Activated T-cell treated with anti-CD3 and anti-CD28 coated beads, Interleukin-2, amount 50 U/mL, for 24 hours (primary cell): Measurements from ENCODE around the gene RTP1.
"Not testable (repeated sequence)": the region's sequence is repeated elsewhere in the genome, so short reads cannot be mapped to it uniquely, and the experiment has no call there.

ENCODE experiments used
- DNase-seq: peaks from one replicate; pipeline ENCODE4 v3.0.0-alpha.2; 2020
- H3K27ac Mint-ChIP-seq: 2 replicates; pipeline ENCODE4 v1.8.0; 2020; ENCODE audit warnings: mild to moderate bottlenecking, mixed read lengths
- H3K27me3 Mint-ChIP-seq: 2 replicates; pipeline ENCODE4 v1.8.0; 2020; ENCODE audit warnings: mixed read lengths
- H3K36me3 Mint-ChIP-seq: 2 replicates; pipeline ENCODE4 v1.8.0; 2020; ENCODE audit warnings: low read depth, mixed read lengths
- H3K4me1 Mint-ChIP-seq: 2 replicates; pipeline ENCODE4 v1.8.0; 2020; ENCODE audit warnings: low read depth, mixed read lengths
- H3K4me3 Mint-ChIP-seq: 2 replicates; pipeline ENCODE4 v1.8.0; 2020; ENCODE audit warnings: mild to moderate bottlenecking, moderate library complexity, mixed read lengths
- H3K9me3 Mint-ChIP-seq: 2 replicates; pipeline ENCODE4 v1.8.0; 2020; ENCODE audit warnings: mixed read lengths

The RTP1 gene, protein sequence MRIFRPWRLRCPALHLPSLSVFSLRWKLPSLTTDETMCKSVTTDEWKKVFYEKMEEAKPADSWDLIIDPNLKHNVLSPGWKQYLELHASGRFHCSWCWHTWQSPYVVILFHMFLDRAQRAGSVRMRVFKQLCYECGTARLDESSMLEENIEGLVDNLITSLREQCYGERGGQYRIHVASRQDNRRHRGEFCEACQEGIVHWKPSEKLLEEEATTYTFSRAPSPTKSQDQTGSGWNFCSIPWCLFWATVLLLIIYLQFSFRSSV

DNA sequence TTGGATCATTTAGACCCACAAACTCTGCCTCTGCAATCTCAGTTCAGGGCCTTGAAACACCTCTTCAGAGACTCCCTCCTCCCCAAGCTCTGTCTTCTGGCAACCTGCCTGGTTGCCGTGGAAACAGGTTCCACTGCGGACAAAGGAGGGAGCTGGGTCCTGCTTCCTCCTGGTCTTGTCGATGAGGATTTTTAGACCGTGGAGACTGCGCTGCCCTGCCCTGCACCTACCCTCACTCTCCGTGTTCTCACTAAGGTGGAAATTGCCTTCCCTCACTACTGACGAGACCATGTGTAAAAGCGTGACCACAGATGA is at the start of gene RTP1:
RTP1 (plus strand) TSS at position 152 of the 315 bp plus-strand sequence; CDS start at position 182, 30 bp downstream.
- Mint-ChIP-seq H3K36me3 (no peaks in the 10 kb centered on the region), H3K27me3 (peaks cover 17% of the 10 kb centered on the region), H3K27ac (no peak within 1 kb of the TSS), H3K9me3 (no peaks in the 10 kb centered on the region), H3K4me1 (no peaks in the 10 kb centered on the region), H3K4me3 (no peak within 1 kb of the TSS)
- DNase-seq = no peak

DNA sequence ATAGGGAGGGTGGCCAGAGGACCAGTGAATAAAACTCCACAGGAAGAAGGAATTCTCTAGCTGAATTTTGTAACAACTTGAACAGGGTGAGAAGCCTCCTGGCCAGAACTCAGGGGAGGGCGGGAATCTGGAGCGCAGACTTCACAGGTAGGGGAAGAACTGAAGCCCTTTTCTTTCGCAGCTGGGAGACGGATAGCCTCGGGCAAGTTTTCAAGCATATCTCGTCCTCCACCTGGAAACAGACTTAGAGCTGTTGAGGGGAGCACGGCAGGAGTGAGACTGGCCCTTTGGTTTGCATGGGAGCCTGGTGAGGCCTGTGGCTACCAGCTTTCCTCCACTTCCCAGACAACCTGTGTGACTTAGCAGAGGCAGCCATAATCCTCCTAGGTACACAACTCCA is 47.1 kb upstream of the RTP1 start:
- H3K27me3 Mint-ChIP-seq = peaks cover 3% of the 10 kb centered on the region

DNA sequence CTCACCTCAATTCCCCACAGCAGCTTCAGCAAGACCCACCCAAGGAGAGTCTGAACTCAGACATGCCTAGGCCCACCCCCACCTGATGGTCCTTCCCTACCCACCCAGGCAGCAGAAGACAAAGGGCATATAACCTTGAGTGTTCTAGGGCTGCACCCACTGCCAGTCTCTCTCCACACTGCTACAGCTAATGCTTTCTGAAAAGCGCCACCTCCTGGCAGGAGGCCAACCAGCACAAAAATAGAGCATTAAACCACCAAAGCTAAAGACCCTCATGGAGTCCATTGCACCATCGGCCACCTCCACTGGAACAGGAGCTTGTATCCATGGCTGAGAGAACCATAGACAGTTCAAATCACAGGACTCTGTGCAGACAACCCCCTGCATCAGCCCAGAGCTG is 46.7 kb upstream of the RTP1 start:
- peaks cover 2% of the 10 kb centered on the region for H3K36me3 Mint-ChIP-seq
- DNase-seq = peak; percentile 76
- H3K27ac Mint-ChIP-seq = no peak overlapping the region
- H3K9me3 Mint-ChIP-seq = peaks cover 4% of the 10 kb centered on the region
- H3K4me3 Mint-ChIP-seq = no peak overlapping the region
- peaks cover 3% of the 10 kb centered on the region for H3K27me3 Mint-ChIP-seq
- peaks cover 1% of the 10 kb centered on the region for H3K4me1 Mint-ChIP-seq

More for the DNA sequence above, 47.1 kb upstream of the RTP1 start:
- peaks cover 2% of the 10 kb centered on the region for H3K36me3 Mint-ChIP-seq
- no peak for DNase-seq
- no peak overlapping the region for H3K4me3 Mint-ChIP-seq
- H3K4me1 Mint-ChIP-seq = peaks cover 1% of the 10 kb centered on the region
- peaks cover 4% of the 10 kb centered on the region for H3K9me3 Mint-ChIP-seq
- no peak overlapping the region for H3K27ac Mint-ChIP-seq

DNA sequence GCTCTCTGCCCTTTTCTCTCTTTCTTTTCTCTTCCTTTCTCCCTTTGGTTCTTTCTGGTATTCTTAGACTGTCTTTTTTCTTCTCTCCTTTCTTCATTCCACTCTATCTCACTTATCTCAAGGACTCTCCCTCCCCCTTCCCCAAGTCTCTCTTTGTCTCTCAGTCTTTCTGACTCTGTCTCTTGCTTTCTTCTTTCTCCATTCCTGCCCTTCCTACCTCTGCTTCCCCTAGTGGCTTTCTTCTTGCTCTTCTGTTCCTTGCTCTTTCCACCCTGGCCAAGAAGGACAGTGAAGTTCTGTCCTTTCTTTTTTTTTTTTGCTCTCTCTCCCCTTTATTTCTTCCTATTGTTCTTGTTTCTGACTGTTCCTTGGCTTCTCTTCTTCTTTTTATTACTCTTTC is 35.7 kb upstream of the RTP1 start:
- no peaks in the 10 kb centered on the region for H3K36me3 Mint-ChIP-seq
- H3K27me3 Mint-ChIP-seq = no peaks in the 10 kb centered on the region
- peaks cover 2% of the 10 kb centered on the region for H3K4me1 Mint-ChIP-seq
- H3K4me3 Mint-ChIP-seq = no peak overlapping the region
- DNase-seq = no peak
- H3K27ac Mint-ChIP-seq = no peak overlapping the region
- peaks cover 2% of the 10 kb centered on the region for H3K9me3 Mint-ChIP-seq

DNA sequence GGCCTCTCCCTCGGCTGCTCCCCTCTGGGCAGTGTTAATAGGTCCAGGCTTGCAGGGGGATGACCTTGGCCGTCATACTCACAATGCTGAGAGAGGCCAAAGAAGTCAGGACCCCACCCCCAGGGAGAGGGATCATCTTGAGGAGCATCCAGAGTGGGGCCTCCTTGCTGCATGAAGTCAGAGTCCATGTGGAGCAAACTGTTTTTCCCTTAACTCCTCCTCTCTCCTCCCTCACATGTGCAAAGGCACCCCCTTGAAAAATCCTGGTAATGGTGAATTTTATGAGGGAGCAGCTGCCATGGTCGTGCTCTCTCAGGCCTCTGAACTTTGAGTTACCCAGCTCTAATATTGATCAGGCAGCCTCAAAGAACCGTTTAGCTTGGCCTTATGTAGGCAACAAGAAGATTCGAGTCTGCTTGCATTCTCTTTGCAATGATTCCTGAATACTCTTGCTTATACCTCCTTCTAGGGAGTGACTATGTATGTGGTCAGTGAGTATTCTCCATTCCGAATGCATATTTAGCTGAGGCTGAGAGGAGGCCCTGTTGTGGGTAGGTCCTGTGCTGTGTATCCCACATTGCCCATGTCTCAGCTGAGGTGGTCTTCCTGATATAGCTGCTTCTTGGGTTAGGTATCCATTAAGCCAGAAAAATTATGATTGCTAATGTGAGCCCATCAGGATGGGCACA is 34.9 kb upstream of the RTP1 start:
- H3K4me3 Mint-ChIP-seq = no peak overlapping the region
- H3K27ac Mint-ChIP-seq = no peak overlapping the region
- no peaks in the 10 kb centered on the region for H3K36me3 Mint-ChIP-seq
- H3K9me3 Mint-ChIP-seq = peaks cover 2% of the 10 kb centered on the region
- no peak for DNase-seq
- no peaks in the 10 kb centered on the region for H3K27me3 Mint-ChIP-seq
- peaks cover 2% of the 10 kb centered on the region for H3K4me1 Mint-ChIP-seq

DNA sequence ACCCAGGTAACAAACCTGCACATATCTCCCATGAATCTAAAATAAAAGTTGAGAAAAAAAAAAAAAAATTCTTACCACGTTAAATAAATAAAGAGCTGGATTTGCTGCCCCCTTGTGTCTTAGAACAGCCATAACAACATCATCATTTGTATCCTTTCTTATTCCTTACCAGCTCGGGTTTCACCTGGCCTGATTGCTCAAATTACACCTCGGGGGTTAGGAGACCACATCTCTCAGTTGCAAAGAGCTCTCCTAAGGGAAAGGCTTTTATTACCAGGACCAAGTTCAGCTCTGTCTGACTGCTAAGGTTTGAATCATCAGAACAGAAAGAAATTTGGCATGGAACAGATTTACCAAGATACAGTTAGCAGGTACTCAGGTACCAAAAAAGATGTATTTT is 32.1 kb upstream of the RTP1 start:
- H3K4me1 Mint-ChIP-seq = peaks cover 5% of the 10 kb centered on the region
- no peaks in the 10 kb centered on the region for H3K36me3 Mint-ChIP-seq
- H3K4me3 Mint-ChIP-seq = no peak overlapping the region
- no peaks in the 10 kb centered on the region for H3K27me3 Mint-ChIP-seq
- no peak overlapping the region for H3K27ac Mint-ChIP-seq
- H3K9me3 Mint-ChIP-seq = no peaks in the 10 kb centered on the region
- no peak for DNase-seq

DNA sequence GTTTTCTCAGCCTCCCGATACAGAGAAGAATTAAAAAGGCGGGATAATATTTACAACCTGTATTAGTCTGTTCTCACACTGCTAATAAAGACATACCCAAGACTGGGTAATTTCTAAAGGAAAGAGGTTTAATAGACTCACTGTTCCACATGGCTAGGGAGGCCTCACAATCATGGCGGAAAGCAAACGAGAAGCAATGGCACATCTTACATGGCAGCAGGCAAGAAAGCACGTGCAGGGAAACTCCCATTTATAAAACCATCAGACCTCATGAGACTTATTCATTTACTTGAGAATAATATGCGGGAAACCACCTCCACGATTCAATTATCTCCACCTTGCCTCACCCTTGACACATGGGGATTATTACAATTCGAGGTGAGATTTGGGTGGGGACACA is 30.5 kb upstream of the RTP1 start:
- Mint-ChIP-seq H3K27me3 (no peaks in the 10 kb centered on the region), H3K4me1 (peaks cover 10% of the 10 kb centered on the region), H3K36me3 (no peaks in the 10 kb centered on the region), H3K9me3 (no peaks in the 10 kb centered on the region), H3K27ac (no peak overlapping the region), H3K4me3 (no peak overlapping the region)
- DNase-seq = no peak

DNA sequence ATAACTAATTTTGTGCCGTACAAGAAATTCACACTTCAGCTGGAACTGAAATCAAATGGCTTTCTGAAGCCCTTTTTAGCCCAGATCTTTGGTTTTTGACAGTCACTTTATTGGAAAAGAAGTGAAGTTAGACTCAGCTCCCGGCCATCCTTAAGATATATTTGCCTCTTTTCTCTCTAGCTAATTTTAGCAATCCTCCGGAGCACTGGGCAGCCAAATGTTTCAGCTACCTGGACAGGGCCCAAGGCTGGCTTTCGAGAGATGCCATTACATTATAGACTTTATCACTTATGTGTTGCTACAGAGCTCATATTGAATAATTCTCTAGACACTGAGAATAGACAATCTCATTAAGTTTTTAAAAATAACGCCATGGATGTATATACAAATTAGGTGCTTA is 29.5 kb upstream of the RTP1 start:
- H3K4me1 Mint-ChIP-seq = peaks cover 10% of the 10 kb centered on the region
- no peaks in the 10 kb centered on the region for H3K36me3 Mint-ChIP-seq
- H3K27me3 Mint-ChIP-seq = no peaks in the 10 kb centered on the region
- no peak overlapping the region for H3K4me3 Mint-ChIP-seq
- DNase-seq = no peak
- no peaks in the 10 kb centered on the region for H3K9me3 Mint-ChIP-seq
- no peak overlapping the region for H3K27ac Mint-ChIP-seq

DNA sequence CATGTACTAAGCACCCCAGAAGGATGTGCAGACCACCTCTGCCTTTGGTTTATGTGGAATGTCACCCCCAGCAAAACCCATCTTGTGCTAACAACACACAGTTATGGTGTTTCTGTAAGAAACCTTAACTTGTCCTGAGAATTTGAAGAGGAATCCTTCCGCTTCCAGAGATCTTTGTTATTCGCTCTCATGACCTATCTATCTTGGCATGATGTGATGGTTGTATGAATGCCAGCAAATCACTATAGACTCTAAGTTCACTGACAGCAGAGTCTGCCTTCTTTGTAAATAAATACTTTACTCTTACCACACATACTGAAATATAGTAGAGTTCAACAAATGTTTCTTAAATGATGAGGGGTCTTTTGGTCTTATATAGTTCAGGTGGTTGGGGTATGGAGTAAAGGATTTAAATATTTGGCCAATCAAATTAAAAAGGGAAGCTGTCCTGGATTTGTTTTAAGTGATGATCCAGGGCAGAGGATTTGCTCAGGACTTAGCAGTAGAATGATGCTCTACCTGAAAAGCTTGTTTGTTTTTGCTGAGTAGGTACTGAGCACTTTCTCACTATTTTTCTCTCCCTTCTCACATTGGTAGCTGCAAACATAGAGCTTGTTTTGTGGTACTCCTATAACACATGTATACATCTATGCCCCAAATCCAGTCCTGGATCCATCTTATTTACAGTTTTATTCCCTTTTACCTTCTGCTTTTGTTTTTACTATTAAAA is 27.9 kb upstream of the RTP1 start:
- no peaks in the 10 kb centered on the region for H3K27me3 Mint-ChIP-seq
- DNase-seq = no peak
- H3K4me3 Mint-ChIP-seq = no peak overlapping the region
- no peak overlapping the region for H3K27ac Mint-ChIP-seq
- H3K9me3 Mint-ChIP-seq = no peaks in the 10 kb centered on the region
- H3K4me1 Mint-ChIP-seq = peaks cover 10% of the 10 kb centered on the region
- H3K36me3 Mint-ChIP-seq = no peaks in the 10 kb centered on the region

DNA sequence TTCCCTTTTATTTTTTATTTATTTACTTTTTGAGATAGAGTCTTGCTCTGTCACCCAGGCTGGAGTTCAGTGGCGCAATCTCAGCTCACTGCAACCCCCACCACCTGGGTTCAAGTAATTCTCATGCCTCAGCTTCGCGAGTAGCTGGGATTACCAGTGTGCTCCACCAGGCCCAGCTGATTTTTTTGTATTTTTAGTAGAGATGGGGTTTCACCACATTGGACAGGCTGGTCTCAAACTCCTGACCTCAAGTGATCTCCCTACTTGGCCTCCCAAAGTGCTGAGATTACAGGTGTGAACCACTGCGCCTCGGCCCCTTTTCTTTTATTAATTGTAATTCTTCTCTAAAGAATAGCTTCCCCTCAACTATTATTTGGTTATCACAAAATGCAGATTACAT is 26.4 kb upstream of the RTP1 start:
- not testable (repeated sequence) for H3K27me3 Mint-ChIP-seq, DNase-seq, H3K9me3 Mint-ChIP-seq, H3K27ac Mint-ChIP-seq, H3K36me3 Mint-ChIP-seq, H3K4me1 Mint-ChIP-seq, H3K4me3 Mint-ChIP-seq

DNA sequence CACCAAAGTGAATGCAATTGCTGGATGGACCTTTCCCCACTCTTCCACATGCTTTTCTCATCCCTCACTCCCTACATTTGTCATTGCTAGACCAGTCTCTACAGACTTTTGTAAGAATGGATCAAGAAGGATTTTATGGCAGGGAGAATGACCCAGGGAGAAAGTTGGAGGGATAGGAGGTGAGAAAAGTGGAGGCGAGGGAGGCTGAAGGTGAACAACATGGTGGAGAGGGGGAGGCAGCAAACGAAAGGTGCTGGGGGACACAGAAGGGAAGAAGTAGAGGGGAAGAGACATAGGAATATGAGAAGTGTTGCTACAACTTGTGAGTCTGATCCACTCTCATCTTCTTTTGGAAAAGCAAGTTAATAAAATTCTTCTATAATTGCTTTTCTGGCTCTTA is 24.4 kb upstream of the RTP1 start:
- H3K36me3 Mint-ChIP-seq = no peaks in the 10 kb centered on the region
- no peak overlapping the region for H3K27ac Mint-ChIP-seq
- peaks cover 9% of the 10 kb centered on the region for H3K4me1 Mint-ChIP-seq
- no peaks in the 10 kb centered on the region for H3K9me3 Mint-ChIP-seq
- H3K27me3 Mint-ChIP-seq = no peaks in the 10 kb centered on the region
- H3K4me3 Mint-ChIP-seq = no peak overlapping the region
- DNase-seq = no peak

DNA sequence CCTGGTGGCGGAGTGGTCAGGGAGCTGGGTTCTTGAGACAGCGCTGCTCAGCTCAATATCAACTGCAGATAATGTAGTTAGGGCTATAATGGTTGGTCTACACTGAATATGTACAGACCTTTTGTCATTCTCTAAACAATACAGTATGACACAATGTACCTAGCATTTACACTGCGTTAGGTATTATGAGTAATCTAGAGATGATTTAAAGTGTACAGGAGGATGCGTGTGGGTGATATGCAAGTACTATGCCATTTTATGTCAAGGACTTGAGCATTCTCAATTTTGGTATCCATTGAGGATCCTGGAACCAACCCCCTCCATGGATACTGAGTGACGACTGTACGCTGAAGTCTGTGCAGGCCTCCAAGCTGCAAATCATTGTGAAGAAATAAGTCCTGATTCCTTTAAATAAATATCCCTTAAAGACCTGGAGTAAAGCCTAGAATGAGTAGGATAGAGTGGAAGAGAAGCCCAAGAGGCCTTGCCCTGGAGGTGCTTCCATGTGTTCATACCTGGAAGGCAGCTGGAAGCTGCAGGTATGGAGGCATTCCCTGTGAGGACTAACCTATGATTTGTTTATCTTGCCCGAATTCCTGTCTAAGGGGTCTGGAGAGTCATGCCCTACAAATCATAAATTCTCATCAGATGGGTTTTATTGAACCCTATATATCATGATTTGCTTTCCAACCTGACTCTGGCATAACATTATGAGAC is 15.7 kb upstream of the RTP1 start:
- no peaks in the 10 kb centered on the region for H3K4me1 Mint-ChIP-seq
- peaks cover 20% of the 10 kb centered on the region for H3K27me3 Mint-ChIP-seq
- H3K9me3 Mint-ChIP-seq = no peaks in the 10 kb centered on the region
- H3K4me3 Mint-ChIP-seq = no peak overlapping the region
- H3K36me3 Mint-ChIP-seq = no peaks in the 10 kb centered on the region
- no peak overlapping the region for H3K27ac Mint-ChIP-seq
- DNase-seq = no peak

DNA sequence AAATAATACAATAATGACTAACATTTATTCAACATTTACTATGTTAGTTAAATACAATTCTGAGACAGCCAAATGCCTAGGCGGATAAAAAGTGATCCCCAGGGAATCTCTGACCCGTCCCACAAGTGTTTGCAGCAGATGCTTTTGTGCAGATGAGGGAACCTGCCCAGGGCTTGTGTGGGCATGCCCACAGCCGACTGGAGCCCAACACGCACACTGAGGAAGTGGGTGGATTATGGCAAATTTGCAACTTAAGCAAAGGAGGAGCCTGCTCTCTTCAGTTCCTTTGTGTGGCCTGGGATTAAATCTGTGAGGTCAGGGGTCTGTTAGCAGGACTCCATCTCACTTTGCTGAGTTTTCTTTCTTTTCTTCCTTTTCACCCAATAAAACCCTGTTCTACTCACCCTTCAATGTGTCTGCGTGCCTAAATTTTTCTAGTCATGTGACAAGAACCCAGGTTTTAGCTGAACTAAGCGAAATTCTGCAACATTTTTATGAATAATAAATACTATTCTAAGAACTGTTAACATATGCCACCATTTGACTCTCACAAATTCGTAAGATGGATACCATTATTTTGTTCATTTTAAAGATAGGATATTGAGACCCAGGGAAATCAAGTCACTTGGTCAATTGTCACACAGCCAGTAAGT is 13.9 kb upstream of the RTP1 start:
- Mint-ChIP-seq H3K4me3 (no peak overlapping the region), H3K4me1 (no peaks in the 10 kb centered on the region), H3K27ac (no peak overlapping the region), H3K36me3 (no peaks in the 10 kb centered on the region), H3K27me3 (peaks cover 22% of the 10 kb centered on the region), H3K9me3 (no peaks in the 10 kb centered on the region)
- no peak for DNase-seq

DNA sequence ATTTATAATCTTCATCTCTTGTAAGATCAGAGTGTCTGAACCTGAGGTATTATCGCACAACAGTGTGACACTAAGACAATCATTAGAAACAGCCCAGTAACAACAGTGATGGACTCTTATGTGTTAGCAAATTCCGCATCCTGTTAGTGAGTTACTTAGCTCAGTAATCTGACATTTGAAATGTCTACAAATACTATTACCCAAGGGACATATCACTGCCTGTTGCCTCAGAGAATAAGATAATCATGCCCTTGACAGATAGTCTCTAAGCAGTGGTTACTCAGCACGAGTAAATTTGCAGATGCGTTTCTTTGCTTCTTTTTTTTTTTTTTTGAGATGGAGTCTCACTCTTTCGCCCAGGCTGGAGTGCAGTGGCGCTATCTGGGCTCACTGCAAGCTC is 13.4 kb upstream of the RTP1 start:
- Mint-ChIP-seq H3K36me3 (no peaks in the 10 kb centered on the region), H3K27me3 (peaks cover 22% of the 10 kb centered on the region), H3K27ac (no peak overlapping the region), H3K4me3 (no peak overlapping the region), H3K4me1 (no peaks in the 10 kb centered on the region), H3K9me3 (no peaks in the 10 kb centered on the region)
- no peak for DNase-seq
